ENCODE results near the gene SPARCL1.

The SPARCL1 gene

DNA sequence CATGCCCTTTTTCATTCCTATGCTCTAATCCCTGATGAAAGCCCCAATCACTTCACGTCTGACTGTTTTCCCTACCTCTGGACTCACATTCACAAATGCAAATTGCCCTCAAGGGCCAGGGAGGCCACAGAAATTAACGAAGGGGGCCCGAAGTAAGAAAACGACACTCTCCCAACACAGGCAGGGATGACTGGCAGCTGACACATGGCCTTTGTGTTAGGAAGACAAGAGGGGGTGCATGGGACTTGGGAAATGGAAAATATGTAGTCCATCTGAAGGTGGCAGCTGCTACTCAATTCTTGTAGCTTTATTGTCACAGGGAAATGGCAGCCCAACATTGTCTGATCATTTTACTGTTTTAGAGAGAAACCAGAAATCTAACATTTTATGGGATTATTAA, 12.3 kb upstream of the SPARCL1 start:
- no peak for DNase-seq

DNA sequence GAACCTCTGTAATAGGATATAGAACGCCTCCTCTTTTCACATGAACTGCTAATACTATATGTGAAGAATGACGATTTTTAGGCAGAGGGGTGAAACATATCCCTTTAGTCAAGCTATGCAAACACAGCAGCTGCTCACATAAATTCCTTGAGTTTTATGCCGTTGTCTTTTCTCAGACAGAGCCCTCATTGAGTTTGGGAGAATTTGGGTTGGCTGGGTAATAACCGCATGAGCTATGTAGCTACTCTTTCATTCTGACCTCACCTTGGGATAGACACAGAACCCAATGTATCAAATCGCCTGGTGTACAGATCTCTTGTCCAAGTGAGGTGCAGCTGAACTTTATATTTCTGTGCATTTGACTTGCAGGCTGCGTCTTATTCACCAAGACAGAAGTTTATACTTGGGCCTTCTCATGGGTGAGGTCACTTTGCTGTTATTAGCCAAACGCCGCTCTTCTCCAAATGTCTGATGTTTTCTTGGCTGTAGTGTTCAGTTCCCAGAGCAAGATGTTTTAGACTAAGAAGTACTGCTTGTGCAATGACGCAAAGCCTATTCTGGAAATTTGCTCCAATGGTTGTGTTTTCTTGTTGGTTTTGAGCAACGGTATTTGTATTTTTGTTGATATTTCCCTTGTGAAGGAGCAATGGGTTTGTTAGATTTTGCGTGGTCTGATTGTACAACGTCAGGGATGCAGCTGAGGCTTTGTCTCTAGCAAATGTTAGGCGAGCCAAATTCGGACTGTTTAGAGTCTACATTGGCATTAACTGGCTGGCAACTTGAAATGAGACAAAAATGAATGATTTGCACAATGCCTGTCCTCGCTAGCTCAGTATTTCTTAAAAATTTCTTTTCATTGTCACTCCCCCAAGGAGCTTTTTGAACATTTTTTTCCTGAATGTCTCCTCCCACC, 11.2 kb upstream of the SPARCL1 start:
- peak; percentile 6 for DNase-seq

DNA sequence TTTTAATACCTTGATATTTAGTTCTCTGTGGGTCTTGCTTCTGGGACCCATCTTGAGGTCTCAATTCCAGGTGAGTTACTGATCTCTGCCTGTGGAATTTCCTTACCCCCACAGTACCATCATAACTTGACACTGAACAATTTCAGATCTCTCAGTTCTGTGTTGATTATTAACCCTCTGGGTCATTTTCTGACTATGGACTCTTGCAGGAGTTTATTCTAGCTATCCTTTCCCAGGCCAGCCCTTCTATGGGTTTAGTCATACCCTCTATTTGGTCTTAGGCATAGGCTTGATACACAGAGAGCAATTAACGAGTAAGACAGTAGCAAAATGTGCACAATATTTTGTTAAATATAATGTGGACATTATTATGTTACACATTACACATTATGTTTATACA, 3.7 kb upstream of the SPARCL1 start:
- DNase-seq = no peak

DNA sequence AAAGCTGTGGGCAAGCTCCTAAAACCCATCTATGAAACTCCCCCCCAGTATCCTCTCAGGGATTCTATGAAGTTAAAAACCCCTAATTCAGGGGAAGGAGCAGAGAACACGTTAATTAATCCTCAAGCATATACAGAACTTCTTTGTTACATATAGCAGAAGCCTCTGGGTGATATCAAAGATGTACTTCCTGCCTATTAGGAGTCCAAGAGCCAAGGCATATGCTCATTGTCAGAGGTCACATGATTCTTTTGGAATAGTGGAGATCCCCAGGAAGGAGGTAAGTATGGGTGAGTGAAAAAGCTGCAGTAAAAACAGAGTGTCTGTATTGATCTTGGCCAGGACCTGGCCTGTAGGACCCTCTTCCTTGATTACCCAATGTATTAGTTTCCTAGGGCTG, 2.9 kb upstream of the SPARCL1 start:
- no peak for DNase-seq

DNA sequence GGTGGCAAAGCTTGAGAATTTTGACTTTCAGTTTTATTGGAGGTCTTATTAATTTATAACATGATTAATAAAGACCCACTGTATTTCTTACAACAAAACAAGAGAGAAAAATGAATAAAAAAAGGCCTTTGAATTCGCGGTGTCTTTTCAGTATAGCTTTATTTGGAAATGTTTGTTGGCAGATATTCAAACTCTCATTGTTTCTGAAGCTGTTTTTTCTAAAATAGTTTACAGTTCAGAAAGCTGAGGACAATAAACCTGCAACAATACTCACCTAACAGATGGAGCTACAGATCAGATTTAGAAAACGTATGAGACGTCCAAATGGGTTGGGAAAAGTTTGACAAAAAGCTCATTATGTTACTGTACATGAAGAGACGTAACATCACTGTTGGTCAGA, 2.4 kb upstream of the SPARCL1 start:
- no peak for DNase-seq

DNA sequence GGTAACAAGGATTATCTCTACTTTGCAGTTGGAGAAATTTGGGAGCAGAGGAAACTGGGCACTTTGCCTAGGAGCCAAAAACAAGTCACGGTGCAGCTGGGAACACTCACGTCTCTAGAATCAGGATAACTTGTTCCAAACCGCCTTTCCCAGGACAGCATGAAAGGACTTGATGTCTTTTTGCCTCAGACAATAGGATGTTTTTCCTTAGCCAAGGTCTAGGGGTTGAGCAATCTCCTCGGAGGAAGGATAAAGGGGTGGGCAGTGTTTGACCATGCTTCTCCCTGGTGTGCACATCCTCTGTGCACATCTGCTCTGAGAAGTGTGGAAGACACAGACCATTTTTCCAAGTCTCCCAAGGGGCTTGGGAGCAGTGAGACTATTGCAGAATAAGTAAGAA, 1.7 kb upstream of the SPARCL1 start:
- DNase-seq = peak; percentile 37

DNA sequence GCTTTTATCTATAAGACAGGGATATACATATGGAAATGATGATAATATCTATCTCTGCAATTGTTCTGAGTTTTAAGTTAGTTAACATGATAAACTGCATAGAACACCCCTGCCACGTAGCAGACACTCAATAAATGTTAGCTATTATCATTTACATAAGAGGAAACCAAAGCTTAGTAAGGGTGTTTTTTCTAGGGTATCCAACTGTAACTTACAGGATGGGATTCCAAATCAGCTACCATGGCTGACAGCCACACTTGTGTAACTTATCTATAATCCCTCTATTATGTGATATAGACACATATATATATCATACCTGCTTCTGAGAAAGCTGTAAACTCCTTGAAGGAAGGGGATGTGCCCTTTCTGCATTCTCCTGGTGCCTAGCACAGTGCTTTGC, 1.1 kb upstream of the SPARCL1 start:
- DNase-seq = no peak

DNA sequence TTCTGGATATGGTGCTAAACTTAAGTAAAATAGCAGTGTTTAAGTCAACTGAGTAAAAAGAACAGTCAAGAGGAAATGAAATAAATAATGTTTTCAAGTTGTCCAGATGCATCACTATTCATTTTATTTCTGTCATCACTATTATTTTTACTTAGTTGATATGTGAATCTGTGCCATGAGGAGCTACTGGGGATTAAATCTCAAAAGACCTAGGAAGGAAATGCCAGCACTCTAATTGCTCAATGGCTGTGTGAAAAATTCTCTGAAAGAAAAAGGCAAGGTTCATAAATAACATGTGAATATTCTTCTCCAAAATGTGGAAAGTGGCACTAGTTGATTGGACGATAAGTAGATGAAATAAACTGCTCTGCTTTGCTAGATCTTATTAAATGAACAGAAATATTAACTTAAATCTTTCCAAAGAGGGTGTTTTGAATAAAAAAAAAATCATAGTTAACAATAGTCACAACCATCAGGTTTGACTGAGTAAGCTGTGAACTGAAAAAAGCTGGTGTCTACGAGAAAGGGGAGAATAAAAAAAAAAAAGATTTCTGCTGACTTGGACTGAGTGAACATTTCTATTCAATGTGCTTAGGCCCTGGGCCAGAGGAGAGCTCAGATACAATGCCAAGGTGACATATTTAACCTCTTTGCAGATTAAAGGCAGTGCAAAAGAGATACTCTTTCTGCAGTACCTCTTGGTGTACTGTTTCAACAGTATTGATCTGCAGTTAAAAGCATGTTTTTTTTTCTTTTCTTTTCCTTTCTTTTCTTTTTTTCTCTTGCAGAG, 1.6 kb downstream of the SPARCL1 start:
- DNase-seq = peak; percentile 15

DNA sequence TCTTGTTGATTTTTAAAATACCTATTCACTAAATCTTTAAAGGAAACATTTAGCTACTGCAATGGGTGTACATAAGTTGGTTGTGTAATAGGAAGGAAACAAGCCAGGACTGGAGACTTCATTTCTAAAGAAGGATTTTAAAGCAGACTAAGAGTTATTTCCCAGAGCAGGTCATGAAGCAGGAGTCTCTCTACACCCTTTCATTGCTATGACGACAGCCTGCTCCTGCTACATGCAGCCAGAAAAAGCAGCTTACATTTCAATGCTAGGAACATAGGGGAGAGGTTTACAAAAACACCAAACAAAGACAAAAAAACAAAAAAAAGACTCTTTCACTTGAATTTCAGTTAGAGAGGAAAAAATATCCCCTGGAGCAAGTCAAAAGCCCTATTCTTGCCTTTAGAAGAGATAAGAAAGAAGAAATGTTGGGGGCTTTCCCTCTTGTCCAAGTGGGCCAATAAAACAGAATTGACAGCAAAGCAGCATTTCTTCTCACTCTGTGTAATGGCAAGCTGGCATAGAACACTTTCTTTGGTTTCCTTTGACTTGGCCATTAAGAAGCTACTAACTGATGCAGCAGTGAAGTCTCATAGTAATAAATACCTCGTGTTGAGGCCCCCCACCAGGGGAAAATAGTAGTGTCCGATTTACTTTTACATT, 3.4 kb downstream of the SPARCL1 start:
- peak; percentile 46 for DNase-seq

DNA sequence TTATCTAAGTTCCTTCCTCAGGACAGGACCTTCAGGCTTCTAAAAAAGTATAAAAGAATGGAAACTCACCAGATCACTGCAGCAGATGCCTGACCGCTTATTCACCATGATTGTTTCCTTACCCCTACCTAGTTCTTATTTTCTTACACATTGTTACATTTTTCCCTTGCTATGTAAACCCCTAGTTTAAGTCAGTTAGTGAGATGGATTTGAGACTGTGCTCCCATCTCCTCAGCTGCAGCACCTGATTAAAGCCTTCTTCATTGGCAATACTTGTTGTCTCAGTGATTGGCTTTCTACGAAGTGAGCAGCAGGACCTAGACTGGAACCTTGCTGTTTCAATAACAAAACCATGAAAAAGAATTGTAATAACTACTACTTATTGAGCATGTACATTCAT, 4.7 kb downstream of the SPARCL1 start:
- DNase-seq = no peak

DNA sequence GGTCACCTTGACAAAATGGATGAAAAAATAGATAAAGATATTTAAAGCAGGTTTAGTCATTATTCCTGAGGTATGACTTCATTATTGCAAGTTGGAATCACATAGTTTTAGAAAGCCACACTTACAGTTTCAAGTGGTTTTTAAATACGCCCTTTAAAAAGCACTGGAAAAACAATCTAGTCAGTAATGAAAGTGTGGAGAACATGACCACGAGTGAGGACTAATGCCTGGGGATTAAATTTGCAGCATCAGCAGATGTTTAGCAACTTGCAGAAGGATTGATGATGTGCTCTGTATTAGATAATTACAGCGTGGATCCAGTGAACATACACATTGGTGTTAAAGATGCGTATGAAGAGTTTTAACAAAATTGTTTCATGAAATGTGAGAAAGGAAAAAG, 5.9 kb downstream of the SPARCL1 start:
- DNase-seq = no peak

DNA sequence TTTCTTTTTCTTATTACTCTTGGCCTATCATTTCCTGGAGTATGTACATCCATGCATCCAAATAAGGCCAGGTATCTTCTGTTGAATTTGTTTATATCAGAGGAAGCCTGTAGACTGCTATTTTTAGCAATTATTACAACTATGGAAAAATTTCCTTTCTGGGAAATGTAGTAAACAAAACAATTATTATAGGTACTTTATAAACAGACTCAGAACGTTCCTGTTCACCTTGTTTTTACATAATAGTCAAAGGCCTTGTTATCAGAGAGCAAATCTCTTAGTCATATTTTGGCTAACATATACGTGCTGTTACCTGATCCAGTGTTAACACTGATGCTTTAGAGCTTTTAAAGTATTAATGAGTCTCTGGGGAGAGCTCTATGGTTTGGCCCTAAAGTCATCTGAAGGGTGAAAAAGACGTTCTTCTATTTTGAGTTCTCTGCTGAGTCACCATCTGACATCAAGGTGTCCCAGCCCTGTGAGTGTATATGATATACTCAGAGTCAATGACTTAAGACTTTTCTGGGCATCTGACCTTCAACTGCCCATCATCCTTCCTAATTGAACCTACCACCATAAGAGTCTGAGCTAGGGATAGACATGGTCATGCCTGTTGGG, 7.3 kb downstream of the SPARCL1 start:
- DNase-seq = no peak

DNA sequence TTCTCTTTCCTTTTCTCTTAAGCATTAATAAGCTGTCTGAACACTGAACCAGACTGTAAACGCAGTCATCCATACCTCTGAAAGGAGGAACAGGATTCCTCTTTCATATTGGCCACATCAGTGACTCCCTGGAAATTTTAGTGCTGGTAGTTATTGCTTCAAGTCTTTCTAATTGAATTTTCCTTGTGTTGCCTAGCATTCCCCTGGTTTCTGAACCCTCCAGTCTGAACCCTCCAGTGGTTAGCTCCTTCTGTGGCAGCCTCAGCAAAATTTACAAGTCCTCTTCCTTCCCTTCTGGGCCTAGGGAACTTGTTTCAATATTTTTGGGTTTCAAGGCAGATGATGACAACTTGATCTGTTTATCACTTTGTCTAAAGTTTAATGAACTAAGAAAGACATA, 7.9 kb downstream of the SPARCL1 start:
- no peak for DNase-seq

DNA sequence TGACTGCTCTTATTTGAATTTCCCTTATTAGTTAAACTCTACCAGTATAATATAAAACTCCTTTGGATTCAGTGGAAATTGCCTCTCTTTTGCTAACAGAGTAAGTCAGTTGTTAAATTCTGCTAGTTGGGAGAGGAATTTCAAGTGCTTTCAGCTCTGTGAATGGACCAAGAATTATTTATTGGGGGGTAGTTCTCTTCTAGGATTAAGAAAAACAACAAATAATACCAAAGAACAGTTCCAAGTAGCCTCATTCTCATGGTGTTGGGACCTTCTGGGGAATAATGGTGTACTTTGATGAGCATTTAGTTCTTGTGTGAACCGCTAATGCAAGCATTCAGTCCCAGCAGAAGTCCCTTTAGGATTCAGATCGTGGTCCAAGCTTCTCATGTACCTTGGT, 11.6 kb downstream of the SPARCL1 start:
- DNase-seq = peak; percentile 40

DNA sequence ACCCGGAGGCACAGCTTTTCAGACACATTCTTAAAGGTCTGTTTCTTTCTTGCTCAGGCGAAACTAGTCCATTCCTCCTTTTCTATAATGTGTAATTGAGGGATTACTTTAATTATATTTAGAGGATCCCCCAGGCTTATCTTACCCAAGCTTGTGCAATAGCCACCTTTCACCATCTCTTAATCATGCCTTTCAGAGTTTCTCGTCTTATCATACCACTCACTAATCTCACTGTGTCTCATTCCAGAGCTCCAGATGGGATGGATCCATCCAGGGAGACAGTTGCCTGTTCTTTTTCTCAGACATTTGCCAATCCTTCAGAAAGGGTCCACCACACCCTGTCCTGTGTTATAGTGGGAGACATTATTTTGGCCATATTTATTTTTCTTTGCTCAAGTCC, 12.5 kb downstream of the SPARCL1 start:
- no peak for DNase-seq

DNA sequence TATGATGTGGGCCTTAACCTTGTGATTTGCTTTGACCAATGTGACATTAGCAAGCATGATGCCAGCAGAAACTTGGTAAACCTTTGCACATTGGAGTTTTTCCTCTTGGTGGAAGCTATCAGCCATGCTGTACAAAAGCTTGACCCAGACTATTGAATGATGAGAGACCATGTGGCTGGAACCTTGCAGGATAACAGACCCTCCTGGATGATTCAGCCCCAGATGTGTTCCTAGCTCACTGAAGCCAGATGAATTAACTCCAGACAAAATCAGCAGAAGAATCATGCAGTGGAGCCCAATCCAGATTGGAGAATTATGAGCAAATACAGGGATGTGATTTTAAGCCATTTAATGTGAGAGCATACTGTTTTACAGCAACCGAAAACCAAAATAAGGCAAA, 16.8 kb downstream of the SPARCL1 start:
- DNase-seq = no peak

DNA sequence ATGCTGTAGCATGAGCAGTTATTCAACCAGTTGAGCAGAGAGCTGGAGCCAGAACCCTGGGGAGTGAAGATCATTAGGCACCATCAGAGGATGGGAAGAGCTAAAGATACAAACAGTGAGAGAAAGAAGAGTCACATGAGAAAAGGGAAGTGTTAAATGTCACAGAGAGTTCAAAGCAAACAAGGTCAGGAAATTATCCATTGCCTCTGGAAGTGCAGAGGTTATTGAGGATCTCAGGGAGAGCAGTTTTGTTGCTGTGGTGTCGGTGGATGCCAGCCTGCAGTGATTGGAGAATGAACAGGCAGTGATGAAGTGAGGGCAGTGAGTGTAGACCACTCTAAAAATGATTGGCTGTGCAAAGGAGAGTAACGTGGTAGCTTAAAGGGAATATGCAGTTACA, 17.7 kb downstream of the SPARCL1 start:
- DNase-seq = no peak

DNA sequence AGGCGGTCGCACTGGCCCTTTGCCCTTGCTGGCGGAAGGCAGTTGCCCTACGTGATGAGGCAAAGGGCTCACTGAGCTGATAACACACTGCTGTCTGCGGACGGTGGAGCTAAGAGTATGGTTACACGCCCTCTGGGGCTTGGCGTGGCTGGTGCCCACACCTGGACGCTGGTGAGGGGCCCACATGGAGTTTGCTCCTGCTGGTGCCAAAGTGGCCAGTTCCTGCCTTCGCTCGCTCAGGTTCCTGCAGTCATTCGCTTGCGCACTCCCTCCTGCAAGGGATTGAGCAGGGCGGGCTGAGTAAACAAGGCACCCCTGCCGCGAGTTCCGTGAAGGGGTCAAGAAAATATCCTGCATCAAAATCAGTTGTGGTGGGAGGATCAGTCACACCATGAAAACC, 18.4 kb downstream of the SPARCL1 start:
- DNase-seq = no peak

DNA sequence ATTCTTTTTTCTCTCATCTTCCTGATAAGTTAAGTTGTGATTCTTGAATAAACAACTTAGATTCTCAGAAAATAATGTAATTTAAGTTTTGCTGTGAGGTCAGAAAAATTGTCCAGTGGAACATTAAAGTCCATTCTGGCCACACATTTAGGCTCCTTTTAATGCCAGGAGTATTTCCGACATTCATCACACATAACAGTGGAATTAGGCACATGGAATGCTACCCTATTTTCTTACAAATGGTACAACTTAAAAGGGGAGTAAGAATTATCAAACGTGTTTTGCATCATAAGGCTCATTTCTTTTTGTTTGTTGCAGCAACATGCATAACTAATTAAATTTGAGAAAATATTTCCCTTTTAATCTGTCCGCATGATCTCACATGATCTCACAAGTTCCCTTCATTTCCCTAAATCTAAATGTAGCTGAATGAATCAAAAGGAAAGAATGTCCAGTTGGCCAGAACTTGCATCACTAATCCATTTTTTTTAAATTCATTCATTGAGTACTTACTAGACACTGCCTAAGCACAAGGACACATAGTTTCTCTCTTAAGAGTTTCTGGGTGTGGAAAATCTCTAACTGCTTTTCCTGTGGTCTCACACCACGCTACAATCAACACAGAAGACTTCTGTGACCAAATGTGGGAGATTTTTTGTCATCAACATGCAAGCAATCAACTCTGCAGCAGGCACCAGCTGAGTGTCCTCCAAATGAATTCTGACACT, 22.0 kb downstream of the SPARCL1 start:
- no peak for DNase-seq

DNA sequence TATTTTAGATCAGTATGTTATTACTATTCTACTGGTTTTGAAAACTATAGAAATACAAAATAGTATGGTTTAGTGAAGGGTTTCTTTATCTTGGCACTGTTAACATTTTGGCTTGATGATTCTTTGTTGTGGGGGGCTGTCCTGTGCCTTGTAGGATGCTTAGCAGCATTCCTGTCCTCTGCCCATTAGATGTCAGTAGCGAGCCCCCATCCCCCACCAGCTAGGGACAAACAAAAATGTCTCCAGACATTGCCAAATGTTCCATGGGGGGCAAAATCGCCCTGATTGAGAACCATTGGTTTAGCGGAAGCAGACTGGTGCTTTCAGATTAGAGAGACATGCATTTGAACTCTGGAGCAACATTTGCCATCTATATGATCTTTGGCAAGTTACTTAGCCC, 23.3 kb downstream of the SPARCL1 start:
- no peak for DNase-seq

DNA sequence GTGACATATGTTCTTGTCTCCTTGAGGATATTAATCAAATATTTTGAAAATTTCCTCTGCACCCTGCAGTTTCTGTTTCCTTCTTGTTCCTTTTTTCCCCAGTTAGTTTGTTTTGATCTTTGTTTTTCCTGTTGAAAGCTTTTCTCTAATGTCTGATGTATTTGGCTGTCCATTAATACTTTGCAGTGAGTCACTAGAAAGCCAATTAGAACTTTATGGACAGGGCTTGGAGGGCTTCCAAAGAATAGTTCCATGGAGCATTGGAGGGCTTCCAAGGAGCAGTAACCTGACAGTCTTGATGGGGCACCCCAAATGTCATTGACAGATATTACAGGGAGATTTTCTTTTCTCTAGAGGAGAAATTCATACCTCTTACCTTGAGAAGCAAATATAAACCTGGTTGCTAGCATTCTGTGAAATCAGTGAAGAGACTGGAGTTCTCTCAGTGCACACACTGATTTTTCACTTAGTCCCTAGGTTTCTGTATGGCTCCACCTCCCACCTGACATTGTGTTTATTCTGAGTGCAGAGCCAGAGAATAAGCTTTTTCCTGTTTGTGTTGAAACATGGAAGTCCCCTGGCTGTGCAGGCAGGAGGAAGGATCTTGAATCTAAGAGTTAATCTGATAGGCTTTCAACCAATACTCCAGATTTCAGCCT, 26.5 kb downstream of the SPARCL1 start:
- DNase-seq = peak; percentile 38

DNA sequence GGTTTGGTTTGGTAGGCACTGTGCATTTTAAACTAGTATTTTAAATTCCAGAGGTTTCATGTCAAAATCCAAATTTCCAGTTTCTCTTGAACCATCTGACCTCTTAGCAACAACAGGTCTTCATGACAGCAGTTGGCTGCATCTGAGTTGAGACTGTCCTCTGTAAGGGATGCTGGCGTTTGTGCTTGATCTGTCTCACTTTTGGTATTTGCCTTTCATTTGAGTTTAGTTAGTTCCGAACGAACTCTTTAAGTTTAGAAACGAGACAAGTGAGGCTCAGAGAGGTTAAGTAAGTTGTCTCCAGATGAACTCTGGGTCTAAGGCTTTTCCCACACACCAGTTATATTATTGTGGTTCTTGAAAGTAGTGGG, 29.1 kb downstream of the SPARCL1 start:
- DNase-seq = no peak
